Stimulated activated CD4-positive, alpha-beta T cell treated with anti-CD3 and anti-CD28 coated beads, TNF-alpha, amount 100 ng/mL, for 4 hours (primary cell): ENCODE measurements around the gene PLAAT2.
"Not testable (repeated sequence)": the region's sequence is repeated elsewhere in the genome, so short reads cannot be mapped to it uniquely, and the experiment has no call there.

Experiments
- DNase-seq, 3 experiments: peaks; one replicate each; pipeline ENCODE4 v3.0.0-alpha.2; 2020; ENCODE audit warnings: low read depth in 3 of 3

Gene PLAAT2

DNA sequence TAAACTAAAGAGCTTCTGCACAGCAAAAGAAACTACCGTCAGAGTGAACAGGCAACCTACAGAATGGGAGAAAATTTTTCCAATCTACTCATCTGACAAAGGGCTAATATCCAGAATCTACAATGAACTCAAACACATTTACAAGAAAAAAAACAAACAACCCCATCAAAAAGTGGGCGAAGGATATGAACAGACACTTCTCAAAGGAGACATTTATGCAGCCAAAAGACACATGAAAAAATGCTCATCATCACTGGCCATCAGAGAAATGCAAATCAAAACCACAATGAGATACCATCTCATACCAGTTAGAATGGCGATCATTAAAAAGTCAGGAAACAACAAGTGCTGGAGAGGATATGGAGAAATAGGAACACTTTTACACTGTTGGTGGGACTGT, 15.7 kb upstream of the PLAAT2 start:
- not testable (repeated sequence) for DNase-seq

DNA sequence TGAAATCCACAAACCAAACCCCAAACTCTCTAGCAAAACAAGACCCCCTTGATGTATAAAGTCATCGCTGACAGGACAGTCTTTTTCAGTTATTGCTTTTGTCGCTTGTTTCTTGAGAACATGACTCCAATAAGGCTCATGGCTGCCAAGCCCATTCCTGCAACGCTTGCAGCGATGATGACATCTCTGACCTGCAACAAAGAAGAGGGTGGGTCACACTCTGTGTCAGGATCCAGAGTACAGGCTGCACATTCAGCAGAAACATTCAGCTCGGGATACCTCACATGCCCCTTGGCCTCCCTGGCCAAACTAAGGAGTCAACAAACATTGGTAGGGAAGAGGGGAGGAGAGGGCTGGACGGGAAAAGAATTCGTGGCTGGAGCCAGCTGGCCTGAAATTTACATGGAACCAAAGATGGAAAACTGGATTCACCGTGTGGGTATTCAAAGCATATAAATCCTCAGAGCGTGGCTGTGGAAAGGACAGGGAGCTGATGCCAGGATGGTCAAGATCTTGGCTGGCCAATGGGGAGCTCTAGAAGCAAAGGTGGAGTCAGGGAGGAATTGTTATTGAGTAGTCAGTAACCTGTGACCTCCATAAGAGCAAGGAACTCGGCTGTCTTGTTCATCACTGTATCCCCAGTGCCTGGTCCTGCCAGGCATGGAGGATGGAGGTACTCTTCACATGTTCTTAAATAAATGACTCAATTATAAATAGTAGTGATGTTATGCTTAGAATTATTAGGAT, 11.8 kb upstream of the PLAAT2 start:
- DNase-seq, result no peak

DNA sequence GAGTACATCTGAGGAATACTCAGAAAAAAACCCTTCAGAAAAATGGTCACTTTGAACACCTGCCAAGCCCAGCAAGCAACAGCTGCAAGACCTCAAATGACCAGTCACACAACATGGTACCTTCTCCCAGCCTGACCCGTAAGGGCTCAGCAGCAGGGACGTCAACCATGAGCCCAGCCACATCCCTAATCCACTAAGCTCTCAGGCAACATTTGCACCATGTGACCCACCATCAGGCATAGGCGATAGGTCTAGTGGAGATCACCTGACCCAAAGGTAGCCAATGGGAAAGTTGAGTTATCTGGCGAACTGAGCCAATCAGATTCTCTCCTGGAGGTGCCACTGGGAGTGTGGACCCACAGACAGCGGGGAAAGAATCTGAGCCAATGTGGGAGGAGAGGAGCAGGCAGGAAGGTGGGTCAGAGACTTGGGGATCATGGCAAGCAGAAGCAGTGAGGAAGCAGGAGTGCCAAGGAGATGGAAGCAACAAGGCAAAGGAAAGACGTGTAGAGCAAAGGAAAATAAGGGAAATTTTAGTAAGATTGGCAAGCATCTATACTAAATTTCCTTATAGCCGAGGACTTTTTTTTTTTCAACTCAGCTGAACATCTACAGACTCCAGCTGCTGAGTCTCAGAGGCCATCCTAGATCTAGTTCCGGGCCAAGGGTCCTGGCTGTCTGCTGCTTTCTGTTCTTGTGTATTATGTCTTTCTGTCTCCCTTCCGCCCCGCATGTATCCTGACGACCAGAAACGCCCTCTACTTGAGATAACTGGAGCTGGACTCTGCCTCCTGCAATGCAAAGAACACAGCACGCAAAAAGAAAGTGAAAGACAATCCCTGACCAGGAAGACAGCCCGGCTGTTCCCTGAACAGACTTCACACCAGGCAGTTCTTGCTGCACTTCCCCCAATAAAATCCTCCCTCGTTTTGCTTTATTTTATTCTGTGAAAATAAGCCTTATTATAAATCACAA, 11.0 kb upstream of the PLAAT2 start:
- DNase-seq, result no peak

DNA sequence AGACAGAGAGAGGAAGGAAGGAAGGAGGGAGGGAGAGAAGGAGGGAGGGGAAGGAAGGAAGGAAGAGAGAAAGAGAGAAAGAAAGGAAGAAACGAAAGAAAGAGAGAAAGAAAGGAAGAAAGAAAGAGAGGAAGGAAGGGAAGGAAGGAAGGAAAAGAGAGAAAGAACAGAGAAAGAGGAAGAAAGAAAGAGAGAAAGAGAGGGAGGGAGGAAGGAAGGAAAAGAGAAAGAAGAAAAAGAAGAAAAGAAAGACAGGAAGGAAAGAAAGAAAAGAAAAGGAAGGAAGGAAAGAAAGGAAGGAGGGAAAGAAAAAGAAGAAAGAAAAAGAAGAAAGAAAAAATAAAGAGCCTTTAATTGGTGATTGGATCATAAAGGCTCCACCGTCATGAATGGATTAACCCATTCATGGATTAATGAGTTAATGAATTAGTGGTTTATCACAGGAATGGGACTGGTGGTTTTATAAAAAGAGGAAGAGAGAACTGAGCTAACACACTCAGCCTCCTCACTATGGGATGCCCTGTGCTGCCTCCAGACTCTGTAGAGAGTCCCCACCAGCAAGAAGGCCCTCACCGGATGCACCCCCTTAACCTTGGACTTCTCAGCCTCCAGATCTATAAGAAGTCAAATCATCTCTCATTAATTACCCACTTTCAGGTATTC, 9.0 kb upstream of the PLAAT2 start:
- no peak for DNase-seq

DNA sequence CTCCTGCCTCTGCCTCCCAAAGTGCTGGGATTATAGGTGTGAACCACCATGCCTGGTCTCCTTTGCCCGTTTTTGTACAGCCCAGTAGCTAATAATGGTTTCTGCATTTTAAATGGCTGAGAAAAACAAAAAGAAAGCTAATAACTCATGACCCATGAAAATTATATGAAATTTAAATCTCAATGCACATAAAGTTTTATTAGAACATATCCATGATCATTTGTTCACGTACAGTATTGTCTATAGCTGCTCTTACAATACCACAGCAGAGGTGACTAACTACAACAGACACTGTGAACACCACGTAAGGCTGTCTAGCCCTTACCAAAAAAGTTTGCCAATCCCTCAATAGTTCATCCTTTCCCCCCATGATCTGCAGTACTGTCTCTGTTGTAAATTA, 6.4 kb upstream of the PLAAT2 start:
- DNase-seq, result no peak

DNA sequence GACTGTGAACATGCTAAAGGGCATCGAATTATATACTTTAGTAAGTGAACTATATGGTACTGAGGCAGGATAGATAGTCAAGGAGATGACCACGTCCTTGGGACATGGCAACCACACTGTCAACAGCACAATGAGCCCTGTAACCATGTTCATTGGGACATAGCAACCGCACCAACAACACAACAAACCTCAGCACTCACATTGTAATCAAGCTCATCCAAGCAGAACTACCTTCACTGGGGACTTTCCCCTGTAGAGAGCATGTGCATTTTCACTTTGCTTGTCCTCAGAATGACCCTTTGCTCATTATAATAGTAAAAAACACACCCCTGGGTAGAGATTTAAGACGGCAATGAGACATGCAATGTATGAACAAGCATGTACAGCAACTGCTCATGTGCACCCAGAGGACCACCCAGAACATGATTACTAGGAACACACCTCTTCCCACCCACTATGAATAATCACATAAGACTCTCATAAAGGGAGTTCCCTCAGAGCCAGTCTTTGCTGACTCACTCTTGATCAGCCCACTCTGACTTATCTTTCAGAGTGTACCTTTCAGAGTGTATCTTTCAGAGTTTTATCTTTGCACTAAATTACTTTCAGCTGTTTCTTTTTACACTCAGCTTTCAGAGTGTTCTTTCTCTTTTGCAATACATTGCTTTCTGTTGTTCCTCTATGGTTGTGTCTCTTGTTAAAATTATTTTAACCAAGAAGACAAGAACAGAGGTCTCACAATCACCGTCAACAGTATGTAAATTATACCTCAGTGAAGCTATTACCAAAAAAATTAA, 4.1 kb upstream of the PLAAT2 start:
- DNase-seq, result peak in 1 of 3 experiments; percentile 51

DNA sequence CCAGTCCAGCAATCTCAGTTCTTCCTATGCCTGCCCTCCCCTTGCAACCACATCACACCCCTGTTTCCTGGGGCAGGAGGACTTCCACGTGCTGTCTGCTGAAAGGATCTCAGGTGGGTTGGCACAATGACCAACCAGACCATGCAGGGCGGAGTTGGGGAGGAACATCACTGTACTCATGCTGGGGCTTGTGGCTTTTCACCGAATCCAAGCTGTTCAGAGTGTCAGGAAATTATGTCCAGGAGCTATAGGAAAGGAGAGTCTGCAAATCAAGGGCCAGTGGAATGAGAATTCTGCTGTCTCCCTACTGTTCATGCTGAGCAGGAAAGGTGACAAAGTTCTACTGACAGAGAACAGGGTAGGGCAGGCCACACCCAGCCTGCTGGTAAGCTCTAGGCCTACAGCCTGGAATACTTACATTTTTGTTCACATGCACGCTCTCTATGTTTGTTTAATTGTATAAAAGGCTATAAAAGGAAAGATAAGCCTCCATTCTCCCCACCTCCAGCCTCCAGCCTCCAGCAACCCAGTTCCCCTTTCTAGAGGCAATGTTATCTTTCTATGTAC, 1.7 kb upstream of the PLAAT2 start:
- DNase-seq, result no peak

DNA sequence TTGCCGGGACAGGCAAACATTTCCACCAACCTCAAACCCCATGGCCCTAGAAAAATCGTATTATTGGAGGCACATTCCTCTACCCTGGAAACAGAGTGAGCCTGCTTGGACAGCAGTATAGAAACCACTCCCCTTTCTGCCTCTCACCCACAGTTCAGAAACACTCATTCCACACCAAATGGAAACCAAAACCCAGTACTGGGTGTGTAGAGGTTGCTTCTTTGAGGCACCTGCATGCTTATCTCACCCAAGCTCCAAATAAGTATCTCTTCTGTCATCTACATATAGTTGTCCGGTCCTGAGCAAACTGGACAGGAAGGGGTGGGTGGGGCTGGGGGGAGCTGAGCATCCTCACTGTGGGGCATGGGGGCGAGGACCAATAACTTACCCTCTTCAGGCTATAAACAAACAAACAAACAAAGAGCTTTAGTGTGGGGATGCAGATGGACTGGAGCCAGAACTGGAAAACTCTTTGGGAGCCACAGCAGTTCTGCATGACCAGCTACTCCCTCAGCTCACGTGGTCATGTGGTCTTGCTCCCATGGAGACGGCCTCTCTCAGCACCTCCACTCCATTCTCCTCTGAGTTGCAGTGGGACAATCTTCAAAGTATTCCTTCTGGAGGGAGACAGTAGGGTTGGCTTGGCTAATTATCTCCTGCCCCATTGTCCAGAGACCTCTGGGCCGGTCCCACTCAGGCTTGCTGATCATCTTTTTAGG, 1.0 kb upstream of the PLAAT2 start:
- DNase-seq, result no peak

DNA sequence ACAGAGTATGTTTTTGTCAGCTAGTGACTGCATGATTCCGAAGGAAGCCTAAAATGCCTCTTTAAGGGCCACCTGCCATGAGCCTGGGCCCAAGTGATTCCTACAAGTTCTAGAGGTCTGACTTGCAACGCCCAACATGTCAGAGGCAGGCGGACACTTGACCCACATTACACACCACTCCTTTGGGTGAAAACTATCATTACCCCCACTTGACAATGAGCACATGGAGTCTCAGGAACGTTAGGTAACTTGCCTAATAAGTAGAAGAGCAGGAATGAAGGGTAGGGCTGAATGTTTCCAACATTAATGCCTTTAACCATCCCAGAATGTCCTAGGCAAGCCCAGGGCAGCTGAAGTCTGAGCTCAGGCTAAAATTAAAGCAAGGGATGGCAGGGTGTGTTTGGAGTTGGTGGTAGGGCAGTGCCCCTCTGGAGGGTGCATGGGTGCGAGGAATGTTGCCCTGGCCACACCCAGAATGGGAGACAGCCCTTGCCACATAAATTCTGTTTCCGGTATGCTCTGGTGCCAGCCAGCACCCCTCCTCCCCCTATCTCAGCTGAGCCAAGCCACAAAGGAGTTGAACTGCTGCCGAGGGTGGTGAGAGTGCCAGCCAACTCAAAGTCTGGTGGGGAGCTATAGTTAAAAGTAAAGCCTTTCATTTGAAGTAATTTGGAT, 2.5 kb downstream of the PLAAT2 start:
- DNase-seq, result no peak

DNA sequence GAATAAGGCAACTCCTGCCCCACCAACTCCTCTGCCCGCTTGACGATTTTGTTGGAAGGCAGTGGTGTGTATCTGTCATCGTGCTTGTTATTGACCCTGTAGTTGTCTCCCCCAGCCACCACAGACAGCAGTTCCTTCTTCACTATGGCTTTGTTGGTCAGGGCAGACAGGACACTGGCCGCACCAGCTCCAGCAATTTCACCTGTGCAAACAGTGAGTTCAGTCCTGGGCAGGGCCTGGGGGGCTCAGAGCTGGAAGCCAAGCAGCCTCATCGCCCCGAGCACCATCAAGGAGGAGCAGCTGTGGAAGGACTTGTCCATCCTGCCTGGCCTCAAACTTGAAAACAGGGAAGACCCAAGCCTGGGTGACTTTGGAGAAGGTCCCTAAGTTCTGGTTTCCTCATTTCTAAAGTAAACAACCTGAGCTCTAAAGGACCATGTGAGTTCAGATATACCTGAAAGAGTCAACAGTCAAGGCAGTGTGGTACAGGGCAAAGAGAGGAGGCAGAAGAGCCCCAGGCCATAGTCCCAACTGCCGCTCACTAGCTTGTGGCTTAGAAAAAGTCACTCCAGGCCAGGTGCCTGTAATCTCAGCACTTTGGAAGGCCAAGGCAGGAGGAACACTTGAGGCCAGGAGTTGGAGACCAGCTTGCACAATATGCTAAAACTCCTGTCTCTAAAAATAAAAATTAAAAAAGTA, 4.6 kb downstream of the PLAAT2 start:
- DNase-seq, result no peak

DNA sequence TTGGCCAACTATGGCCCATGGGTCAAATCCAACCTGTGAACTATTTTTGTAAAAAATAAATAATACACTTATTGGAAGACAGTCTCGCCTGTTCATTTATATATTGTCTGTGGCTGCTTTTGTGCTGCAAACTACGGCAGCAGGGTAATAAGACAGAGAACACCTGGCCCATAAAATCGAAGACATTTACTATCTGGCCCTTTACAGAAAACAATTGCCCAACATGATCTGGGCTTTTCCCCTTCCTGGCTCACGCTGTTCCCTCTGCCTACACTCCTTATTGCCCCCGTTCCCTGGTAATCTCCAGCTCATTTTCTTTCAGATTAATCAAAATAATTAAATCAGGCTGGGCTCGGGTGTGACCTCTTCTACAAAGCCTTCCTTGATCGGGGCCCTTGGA, 5.6 kb downstream of the PLAAT2 start:
- DNase-seq, result no peak

DNA sequence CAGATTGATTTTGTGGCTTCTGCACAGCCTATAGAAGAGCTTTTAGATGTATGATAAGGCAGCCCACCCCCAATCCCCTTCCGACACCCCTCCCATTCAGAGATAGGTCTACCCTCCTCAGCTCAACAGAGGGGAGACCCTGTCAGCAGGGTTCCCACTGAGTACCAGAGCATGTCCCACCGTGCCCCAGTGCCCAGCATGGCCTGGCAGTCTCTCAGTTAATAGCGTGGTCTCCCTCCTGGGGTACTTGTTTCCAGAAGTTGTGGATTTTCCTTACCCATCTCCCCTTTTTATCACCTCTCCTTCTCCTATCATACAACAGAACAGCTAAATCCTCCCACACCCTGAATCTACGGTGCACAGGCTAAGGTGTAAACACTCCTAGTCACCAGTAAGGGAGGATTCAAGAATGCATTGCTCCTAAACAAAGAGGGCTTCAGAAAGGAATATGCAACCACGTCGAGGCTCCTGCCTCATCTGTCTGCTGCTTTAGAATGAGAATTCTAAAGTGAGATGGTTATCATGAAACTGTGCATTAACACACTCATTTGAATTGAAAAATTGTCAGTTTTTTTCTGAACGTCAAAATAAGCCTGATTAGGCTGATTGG, 6.7 kb downstream of the PLAAT2 start:
- DNase-seq, result no peak

DNA sequence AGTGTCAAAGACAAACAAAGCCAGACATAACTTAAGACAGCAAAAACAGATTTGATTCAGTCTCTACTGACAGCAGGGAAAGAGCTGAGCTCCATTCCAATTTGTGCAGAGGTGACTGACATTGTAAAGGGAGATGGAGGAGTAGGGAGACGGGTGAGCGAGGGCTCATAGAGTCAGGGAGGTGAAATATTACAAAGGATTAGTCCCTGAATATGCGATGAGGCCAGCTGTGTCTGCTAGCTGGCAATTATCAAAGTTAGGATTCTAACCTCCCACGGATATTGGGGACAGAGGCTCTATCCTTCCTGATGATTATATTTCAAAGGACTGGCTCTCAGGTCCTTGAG, 8.3 kb downstream of the PLAAT2 start:
- DNase-seq, result no peak

DNA sequence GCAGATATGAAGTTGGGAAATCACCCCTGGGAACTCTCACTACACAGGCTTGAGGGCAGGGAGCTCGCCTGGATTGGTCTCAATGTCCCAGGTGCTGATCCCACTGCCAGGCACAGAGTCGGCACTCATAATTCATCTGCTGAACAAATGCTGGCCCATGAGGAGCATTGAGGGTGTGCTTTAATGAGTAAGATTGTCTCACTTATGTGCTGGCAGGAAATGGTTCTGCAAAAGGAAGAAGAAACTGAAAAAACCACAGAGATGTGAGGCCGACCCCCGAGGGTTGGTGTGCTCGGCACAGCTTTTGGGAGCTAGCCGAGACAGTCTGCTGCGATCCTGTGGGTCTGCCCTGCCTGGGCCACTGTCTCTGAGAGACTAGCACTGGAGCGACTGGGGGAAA, 9.4 kb downstream of the PLAAT2 start:
- no peak for DNase-seq

DNA sequence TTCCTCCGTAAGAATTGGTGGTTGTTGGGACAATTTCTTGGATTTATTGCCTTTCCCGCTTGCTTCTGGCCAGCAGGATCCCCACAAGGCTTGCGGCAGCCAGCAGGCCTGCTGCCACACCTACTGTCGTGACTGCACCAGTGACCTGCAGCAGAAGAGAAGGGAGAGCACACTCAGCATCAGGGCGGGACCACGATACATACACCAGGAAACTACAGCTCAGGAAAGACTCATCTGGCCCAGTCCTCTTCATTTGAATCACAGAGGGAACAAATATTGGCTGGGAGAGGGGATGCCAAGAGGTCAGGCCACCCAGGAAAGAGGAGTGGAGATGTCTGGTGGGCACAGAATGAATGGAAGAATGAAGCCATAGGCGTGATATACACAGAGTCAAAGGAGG, 10.3 kb downstream of the PLAAT2 start:
- no peak for DNase-seq

DNA sequence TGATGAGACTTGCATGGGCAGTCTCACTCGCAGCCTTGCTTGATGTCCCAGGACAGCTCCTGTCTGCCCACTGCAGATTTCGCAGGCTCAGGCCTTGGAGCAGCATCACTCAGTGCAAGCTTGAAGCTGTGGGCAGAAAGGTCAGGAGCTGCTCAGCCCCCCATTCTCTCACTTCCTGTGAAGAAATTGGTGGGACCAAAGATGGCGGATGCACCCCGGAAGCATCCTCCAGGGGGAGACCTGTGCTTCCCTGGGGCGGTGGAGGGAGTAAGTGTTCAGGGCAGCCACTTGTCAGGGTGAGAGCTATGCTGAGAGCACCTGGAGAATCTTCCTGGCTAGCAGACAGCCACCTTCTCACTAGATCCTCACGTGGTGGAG, 11.3 kb downstream of the PLAAT2 start:
- no peak for DNase-seq

DNA sequence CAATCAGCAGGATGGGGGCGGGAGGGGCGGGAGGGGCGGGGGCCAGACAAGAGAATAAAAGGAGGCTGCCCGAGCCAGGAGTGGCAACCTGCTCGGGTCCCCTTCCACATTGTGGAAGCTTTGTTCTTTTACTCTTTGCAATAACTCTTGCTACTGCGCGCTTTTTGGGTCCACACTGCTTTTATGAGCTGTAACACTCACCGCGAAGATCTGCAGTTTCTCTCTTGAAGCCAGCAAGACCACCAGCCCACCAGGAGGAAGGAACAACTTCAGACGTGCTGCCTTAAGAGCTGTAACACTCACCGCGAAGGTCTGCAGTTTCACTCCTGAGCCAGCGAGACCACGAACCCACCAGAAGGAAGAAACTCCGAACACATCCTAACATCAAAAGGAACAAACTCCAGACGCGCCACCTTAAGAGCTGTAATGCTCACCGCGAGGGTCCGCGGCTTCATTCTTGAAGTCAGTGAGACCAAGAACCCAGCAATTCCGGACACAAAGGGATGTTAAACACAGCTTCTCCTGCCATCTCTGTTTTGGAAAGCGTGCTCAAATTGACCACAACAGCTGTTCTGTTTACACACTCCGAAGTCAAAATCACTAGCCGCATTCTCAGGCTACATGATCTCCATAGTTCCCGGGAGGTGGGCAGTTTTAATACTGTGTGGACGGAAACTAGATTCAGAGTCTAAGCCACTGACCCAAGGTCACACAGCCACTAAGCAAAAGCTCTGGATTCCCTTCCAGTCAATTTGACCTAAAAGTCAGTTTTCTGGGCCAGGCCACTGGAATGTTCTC, 11.9 kb downstream of the PLAAT2 start:
- no peak for DNase-seq

DNA sequence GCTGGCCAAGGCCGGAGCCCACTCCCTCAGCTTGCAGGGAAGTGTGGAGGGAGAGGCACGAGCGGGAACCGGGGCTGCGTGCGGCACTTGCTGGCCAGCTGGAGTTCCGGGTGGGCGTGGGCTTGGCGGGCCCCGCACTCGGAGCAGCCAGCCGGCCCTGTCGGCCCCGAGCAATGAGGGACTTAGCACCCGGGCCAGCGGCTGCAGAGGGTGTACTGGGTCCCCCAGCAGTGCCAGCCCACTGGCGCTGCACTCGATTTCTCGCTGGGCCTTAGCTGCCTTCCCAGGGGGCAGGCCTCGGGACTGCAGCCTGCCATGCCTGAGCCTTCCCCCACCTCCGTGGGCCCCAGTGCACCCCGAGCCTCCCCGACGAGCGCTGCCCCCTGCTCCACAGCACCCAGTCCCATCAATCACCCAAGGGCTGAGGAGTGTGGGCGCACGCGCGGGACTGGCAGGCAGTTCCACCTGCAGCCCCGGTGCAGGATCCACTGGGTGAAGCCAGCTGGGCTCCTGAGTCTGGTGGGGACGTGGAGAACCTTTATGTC, 13.0 kb downstream of the PLAAT2 start:
- not testable (repeated sequence) for DNase-seq
